K562 (cell line): ENCODE measurements around the gene ZBTB9. TPM values are rescaled to one million over a fixed set of nuclear protein-coding genes. Genes with fewer than 3 reads are reported as not detected.

ENCODE experiments used
- C11orf30 ChIP-seq: fragments of 450-650 bp; IDR thresholded peaks from 2 replicates; pipeline ENCODE4 v1.6.1; 2016; ENCODE audit warnings: low read depth, mild to moderate bottlenecking
- CTBP1 ChIP-seq: fragments of 450-650 bp; IDR thresholded peaks from 2 replicates; pipeline ENCODE4 v1.6.1; 2016; ENCODE audit warnings: borderline replicate concordance
- ELF2 ChIP-seq: fragments of 250-450 bp; sonication (Bioruptor Pico); IDR thresholded peaks from 2 replicates; pipeline ENCODE4 v1.5.0; 2021; ENCODE audit warnings: mild to moderate bottlenecking
- HDAC1 ChIP-seq, 2 experiments: fragments of 450-650 bp; IDR thresholded peaks; 2 replicates each; pipeline ENCODE4 v1.6.1; 2016 to 2017; ENCODE audit warnings: inconsistent platforms in 1 of 2, mild to moderate bottlenecking in 1 of 2, moderate library complexity in 1 of 2
- KDM2B ChIP-seq: fragments of 250-450 bp; sonication (Bioruptor Pico); IDR thresholded peaks from 2 replicates; pipeline ENCODE4 v1.8.0; 2021; ENCODE audit warnings: mild to moderate bottlenecking, moderate library complexity
- KHSRP ChIP-seq: fragments of 450-650 bp; IDR thresholded peaks from 2 replicates; pipeline ENCODE4 v1.6.1; 2017
- L3MBTL2 ChIP-seq: fragments of 450-650 bp; IDR thresholded peaks from 2 replicates; pipeline ENCODE4 v1.6.1; 2016; ENCODE audit warnings: mild to moderate bottlenecking, moderate library complexity
- MED1 ChIP-seq: sonication (generic); formaldehyde crosslinking; IDR thresholded peaks from 2 replicates; pipeline ENCODE4 v1.8.1; 2023; ENCODE audit warnings: missing genetic modification reagents, borderline replicate concordance
- NCOA2 ChIP-seq, 2 experiments: fragments of 450-650 bp; IDR thresholded peaks; 2 replicates each; pipeline ENCODE4 v1.6.1; 2018; ENCODE audit warnings: mild to moderate bottlenecking in 2 of 2, moderate library complexity in 1 of 2; ENCODE audit not compliant: partially characterized antibody in 2 of 2
- NRF1 ChIP-seq, 2 experiments: fragments of 450-650 bp; IDR thresholded peaks in 1 of 2; conservative IDR thresholded peaks in 1 of 2; 2 replicates each; pipeline ENCODE4 v1.6.1; 2014; ENCODE audit warnings: mild to moderate bottlenecking in 2 of 2
- PRMT5 ChIP-seq: sonication (generic); formaldehyde crosslinking; IDR thresholded peaks from 2 replicates; pipeline ENCODE4 v1.5.0; 2020; ENCODE audit warnings: missing genetic modification reagents
- PYGO2 ChIP-seq: fragments of 450-650 bp; IDR thresholded peaks from 2 replicates; pipeline ENCODE4 v1.6.1; 2016; ENCODE audit warnings: mild to moderate bottlenecking, missing genetic modification characterization, moderate library complexity, missing compliant biosample characterization
- RBM34 ChIP-seq: fragments of 200-400 bp; formaldehyde crosslinking; IDR thresholded peaks from 2 replicates; pipeline ENCODE4 v1.6.1; 2018; ENCODE audit warnings: low read length, borderline replicate concordance; ENCODE audit not compliant: insufficient read depth
- SP1 ChIP-seq: sonication (generic); formaldehyde crosslinking; IDR thresholded peaks from 2 replicates; pipeline ENCODE4 v1.8.1; 2022; ENCODE audit warnings: mild to moderate bottlenecking, missing genetic modification reagents
- SRSF1 ChIP-seq: fragments of 200-400 bp; formaldehyde crosslinking; IDR thresholded peaks from 2 replicates; pipeline ENCODE4 v1.6.1; 2017; ENCODE audit warnings: mild to moderate bottlenecking, low read depth, low read length, moderate library complexity
- SRSF9 ChIP-seq: fragments of 200-400 bp; formaldehyde crosslinking; IDR thresholded peaks from 2 replicates; pipeline ENCODE4 v1.6.1; 2017; ENCODE audit warnings: low read depth, low read length, borderline replicate concordance
- TAF1 ChIP-seq: IDR thresholded peaks from 2 replicates; pipeline ENCODE4 v1.6.1; 2011; ENCODE audit warnings: mild to moderate bottlenecking, low read length, moderate library complexity; ENCODE audit not compliant: insufficient read depth, control insufficient read depth, severe bottlenecking; ENCODE audit errors: extremely low read depth
- TCF7 ChIP-seq: sonication (generic); IDR thresholded peaks from 2 replicates; pipeline ENCODE4 v1.6.1; 2016; ENCODE audit warnings: antibody characterized with exemption, borderline replicate concordance
- XRCC4 ChIP-seq: IDR thresholded peaks from one replicate; pipeline ENCODE4 v1.6.1; 2011; ENCODE audit not compliant: insufficient read depth, insufficient read length; ENCODE audit errors: extremely low read depth
- ZFX ChIP-seq: sonication (generic); formaldehyde crosslinking; IDR thresholded peaks from 2 replicates; pipeline ENCODE4 v1.8.0; 2022; ENCODE audit warnings: mild to moderate bottlenecking, missing genetic modification reagents, moderate library complexity
- ZNF174 ChIP-seq: fragments of 250-450 bp; sonication (Bioruptor Pico); IDR thresholded peaks from 2 replicates; pipeline ENCODE4 v1.4.0; 2020; ENCODE audit warnings: mild to moderate bottlenecking
- ZNF197 ChIP-seq: fragments of 200-800 bp; sonication (Bioruptor generic); IDR thresholded peaks from 2 replicates; pipeline ENCODE4 v1.6.1; 2016; ENCODE audit warnings: low read depth, missing genetic modification characterization, missing compliant biosample characterization
- ZNF76 ChIP-seq: fragments of 250-450 bp; sonication (Bioruptor Pico); IDR thresholded peaks from 2 replicates; pipeline ENCODE4 v1.4.0; 2020; ENCODE audit warnings: mild to moderate bottlenecking, moderate library complexity, borderline replicate concordance
- polyA plus RNA-seq, 8 experiments: library from polyadenylated mRNA; depleted of rRNA in 4 of 8; stranded (reverse) in 5 of 8; unstranded in 3 of 8; fragments of >200 nt; fragmentation: Nextera tagmentation in 2 of 8; fragmentation: Illumina TruSeq in 1 of 8; extraction: Ambion mirVana in 2 of 8; extraction: Trizol in 1 of 8; gene quantifications; 2 replicates each; pipeline versions ENCODE4 v1.2.1 to v1.2.3, GENCODE V29; 2011 to 2014; ENCODE audit warnings: inconsistent platforms in 1 of 8, missing spikeins in 1 of 8
- total RNA-seq, 7 experiments: library from RNA; depleted of rRNA in 6 of 7; stranded (reverse); fragments of >200 nt in 6 of 7; fragmentation: Illumina TruSeq in 2 of 7; extraction: Trizol in 2 of 7; gene quantifications; 2 replicates each; pipeline versions ENCODE4 v1.2.1 to v1.2.3, GENCODE V29; 2011 to 2021; ENCODE audit warnings: low replicate concordance in 1 of 7
- TF ChIP-seq, protein P1 (sequence below): fragments of 450-650 bp; formaldehyde crosslinking; IDR thresholded peaks from 2 replicates; pipeline ENCODE4 v1.4.0; 2020; ENCODE audit warnings: mild to moderate bottlenecking, mixed read lengths
- TF ChIP-seq, protein P2 (sequence below): conservative IDR thresholded peaks from 2 replicates; pipeline ENCODE4 v1.6.1; 2011; ENCODE audit warnings: low read depth, mild to moderate bottlenecking, low read length; ENCODE audit not compliant: control insufficient read depth

Gene ZBTB9
- total and polyA plus RNA-seq, 9 of the 15 experiments (the other 6 are each of a cell fraction or from before 2014, with no cell fraction given) = 1.9 to 19.5 (median 10.4) TPM

DNA sequence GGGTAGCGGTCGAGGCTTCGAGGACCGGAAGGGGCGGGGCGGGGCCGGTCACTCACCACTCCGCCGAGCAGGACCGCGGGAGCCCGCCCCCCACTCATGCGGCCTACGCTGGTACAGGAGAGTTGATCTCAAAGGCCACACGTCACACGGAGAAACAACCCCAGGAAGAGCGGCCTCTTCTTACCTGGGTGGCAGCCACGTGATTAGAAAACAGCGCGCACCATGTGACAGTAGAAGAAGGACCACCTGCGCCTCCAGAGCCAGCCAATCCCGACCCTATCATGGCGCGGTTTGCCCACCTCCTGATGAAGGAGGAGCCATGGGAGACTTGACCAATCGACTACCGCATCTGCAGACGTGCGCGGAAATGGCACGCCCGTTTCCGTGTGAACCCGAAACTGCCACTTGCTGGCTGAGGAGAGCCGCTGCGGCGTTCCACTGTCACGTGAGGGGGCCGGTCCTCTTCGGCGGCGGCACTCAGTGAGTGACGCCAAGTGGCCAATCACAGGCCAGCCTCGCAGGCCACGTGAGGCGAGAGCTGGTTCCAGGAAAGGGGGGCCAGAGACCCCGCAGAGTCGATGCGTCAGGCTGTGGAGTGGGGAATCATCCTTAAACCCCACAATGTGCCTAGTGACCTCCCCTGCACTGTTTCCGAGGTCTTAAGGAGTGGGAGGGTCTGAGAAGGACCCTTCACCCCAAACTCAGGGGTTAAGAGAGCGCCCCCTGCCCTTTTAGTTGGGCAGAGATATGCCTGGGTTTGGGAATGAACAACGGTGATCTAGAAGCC is 36.3 kb upstream of the ZBTB9 start, which contains the start of gene CUTA (continued):
- TF ChIP-seq SRSF9 (no peak), KDM2B (CRISPR knock-in tag) (no peak), HDAC1 (IDR thresholded peaks at IDR 0.05) (peak in 1 of 2 experiments; percentile 97; a peak in 2 of 4 replicates), CTBP1 (peak; percentile 89), L3MBTL2 (peak; percentile 99), TCF7 (no peak), ELF2 (CRISPR knock-in tag) (peak; percentile 86), ZNF174 (no peak), KHSRP (no peak), NRF1 (conservative IDR thresholded peaks at IDR 0.05 in 1 of 2, IDR thresholded peaks at IDR 0.05 in 1 of 2) (peak; percentile 89 to 91), XRCC4 (no peak), TAF1 (peak; percentile 76), RBM34 (no peak), ZNF76 (CRISPR knock-in tag) (no peak), PYGO2 (tag) (no peak), NCOA2 (IDR thresholded peaks at IDR 0.05; ENCODE audit: partially characterized antibody in 2 of 2) (no peak), ZNF197 (CRISPR knock-in tag) (no peak), SRSF1 (no peak), PRMT5 (CRISPR knock-in tag) (no peak), SP1 (CRISPR knock-in tag) (peak; percentile 99), MED1 (CRISPR knock-in tag) (no peak), ZFX (CRISPR knock-in tag) (peak; percentile 82), C11orf30 (peak; percentile 85)
- TF ChIP-seq, protein P1, sequence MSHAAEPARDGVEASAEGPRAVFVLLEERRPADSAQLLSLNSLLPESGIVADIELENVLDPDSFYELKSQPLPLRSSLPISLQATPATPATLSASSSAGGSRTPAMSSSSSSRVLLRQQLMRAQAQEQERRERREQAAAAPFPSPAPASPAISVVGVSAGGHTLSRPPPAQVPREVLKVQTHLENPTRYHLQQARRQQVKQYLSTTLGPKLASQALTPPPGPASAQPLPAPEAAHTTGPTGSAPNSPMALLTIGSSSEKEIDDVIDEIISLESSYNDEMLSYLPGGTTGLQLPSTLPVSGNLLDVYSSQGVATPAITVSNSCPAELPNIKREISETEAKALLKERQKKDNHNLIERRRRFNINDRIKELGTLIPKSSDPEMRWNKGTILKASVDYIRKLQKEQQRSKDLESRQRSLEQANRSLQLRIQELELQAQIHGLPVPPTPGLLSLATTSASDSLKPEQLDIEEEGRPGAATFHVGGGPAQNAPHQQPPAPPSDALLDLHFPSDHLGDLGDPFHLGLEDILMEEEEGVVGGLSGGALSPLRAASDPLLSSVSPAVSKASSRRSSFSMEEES = peak; percentile 98
- TF ChIP-seq, protein P2, sequence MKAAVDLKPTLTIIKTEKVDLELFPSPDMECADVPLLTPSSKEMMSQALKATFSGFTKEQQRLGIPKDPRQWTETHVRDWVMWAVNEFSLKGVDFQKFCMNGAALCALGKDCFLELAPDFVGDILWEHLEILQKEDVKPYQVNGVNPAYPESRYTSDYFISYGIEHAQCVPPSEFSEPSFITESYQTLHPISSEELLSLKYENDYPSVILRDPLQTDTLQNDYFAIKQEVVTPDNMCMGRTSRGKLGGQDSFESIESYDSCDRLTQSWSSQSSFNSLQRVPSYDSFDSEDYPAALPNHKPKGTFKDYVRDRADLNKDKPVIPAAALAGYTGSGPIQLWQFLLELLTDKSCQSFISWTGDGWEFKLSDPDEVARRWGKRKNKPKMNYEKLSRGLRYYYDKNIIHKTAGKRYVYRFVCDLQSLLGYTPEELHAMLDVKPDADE = no peak
